Activated CD4-positive, alpha-beta T cell treated with anti-CD3 and anti-CD28 coated beads, Interleukin-2, Interleukin-6, amounts not matched to agents 100 ng/mL and 50 ng/mL, durations not matched to agents 16 hours and 8 hours (primary cell): ENCODE data around the gene GRK5.

Source experiments
- DNase-seq: peaks from one replicate; pipeline ENCODE4 v3.0.0-alpha.2; 2020

GRK5 gene

GRCh38 chr10:119498889-119499676 lies 291.7 kb downstream of the GRK5 start:
- DNase-seq: no peak

GRCh38 chr10:119499677-119500002 lies 292.3 kb downstream of the GRK5 start:
- no peak for DNase-seq

GRCh38 chr10:119500123-119500795 lies 292.9 kb downstream of the GRK5 start:
- no peak for DNase-seq

GRCh38 chr10:119500821-119501220 lies 293.4 kb downstream of the GRK5 start:
- DNase-seq: no peak

- DNase-seq: peak; percentile 15
Measured at GRCh38 chr10:119501690-119502089, 294.3 kb downstream of the GRK5 start.

- DNase-seq: peak; percentile 65
Measured at GRCh38 chr10:119502209-119502608, 294.8 kb downstream of the GRK5 start.

- no peak for DNase-seq
Measured at GRCh38 chr10:119502618-119503155, 295.3 kb downstream of the GRK5 start.

GRCh38 chr10:119503821-119504220 lies 296.4 kb downstream of the GRK5 start:
- no peak for DNase-seq

GRCh38 chr10:119504651-119505050 lies 297.3 kb downstream of the GRK5 start:
- DNase-seq: no peak

- DNase-seq: no peak
Measured at GRCh38 chr10:119505131-119505551, 297.8 kb downstream of the GRK5 start.
